ENCODE data around the gene SHMT2. TPM values are rescaled to one million over a fixed set of nuclear protein-coding genes. Genes with fewer than 3 reads are reported as not detected.

The SHMT2 gene
- total and polyA plus RNA-seq, 2 experiments from 2014 or later = 59.9 to 110 TPM

GRCh38 chr12:57222286-57223190 is 7.0 kb upstream of the SHMT2 start:
- Histone ChIP-seq H3K27me3 (peaks cover 100% of the 10 kb centered on the region), H3K4me3 (no peak overlapping the region), H3K27ac (no peak overlapping the region), H3K36me3 (no peaks in the 10 kb centered on the region), H3K4me1 (ENCODE audit: low read depth) (peaks cover 3% of the 10 kb centered on the region), H3K9me3 (ENCODE audit: low read depth) (no peaks in the 10 kb centered on the region)
- DNase-seq (ENCODE audit: low read depth in 1 of 2, low spot score in 1 of 2) = no peak
- TF ChIP-seq CTCF (IDR thresholded peaks at IDR 0.05; ENCODE audit: low read depth, low read length) = no peak

DNA sequence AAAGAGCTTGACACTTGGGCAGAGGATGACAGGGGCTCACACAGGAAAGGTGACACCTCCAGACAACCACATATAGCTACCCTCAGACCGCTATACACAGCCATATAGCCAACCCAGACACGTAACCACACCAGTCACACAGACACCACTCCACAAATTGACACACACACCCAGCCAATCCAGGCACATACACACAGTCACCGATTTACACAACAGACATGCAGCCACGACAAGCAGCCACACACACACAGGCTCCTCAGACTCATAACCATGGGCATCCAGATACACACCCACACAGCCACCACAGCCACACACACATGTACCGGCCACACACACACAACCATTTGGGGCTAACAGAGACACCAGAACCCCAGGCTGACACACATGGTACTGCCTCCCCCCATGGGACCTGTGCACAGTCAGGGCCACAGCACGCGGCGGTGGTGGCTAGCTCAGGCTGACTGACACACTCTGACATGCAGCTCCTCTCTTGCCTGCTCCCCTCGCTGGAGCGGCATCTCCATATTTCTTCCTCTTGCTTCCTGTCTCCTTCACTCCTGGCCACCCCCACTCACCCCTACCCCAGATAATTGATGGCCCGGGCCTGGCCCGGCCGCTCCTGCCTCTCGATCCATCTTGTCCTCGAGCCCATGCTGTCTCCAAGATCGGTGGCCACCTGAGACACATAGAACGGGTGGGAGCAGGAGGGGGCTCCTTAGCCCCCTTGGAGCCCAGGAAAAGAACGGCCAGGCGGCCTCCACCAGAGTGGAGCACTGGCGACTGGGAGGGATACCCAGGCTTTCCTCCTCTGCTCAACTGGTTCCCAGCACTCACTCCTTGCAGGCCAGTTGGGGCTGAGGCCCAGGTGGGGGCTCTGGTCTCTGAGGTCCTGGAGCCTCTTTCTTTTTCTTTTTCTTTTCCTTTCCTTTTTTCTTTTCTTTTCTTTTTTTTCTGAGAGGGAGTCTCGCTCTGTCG is 6.0 kb upstream of the SHMT2 start:
- H3K27ac ChIP-seq = no peak overlapping the region
- no peaks in the 10 kb centered on the region for H3K9me3 ChIP-seq (ENCODE audit: low read depth)
- no peak overlapping the region for H3K4me3 ChIP-seq
- no peak for DNase-seq (ENCODE audit: low read depth in 1 of 2, low spot score in 1 of 2)
- TF ChIP-seq CTCF (IDR thresholded peaks at IDR 0.05; ENCODE audit: low read depth, low read length) = no peak
- H3K27me3 ChIP-seq = peaks cover 96% of the 10 kb centered on the region
- H3K4me1 ChIP-seq (ENCODE audit: low read depth) = peaks cover 6% of the 10 kb centered on the region
- no peaks in the 10 kb centered on the region for H3K36me3 ChIP-seq

GRCh38 chr12:57224278-57224972 is 5.1 kb upstream of the SHMT2 start:
- Histone ChIP-seq H3K27me3 (peaks cover 87% of the 10 kb centered on the region), H3K4me1 (ENCODE audit: low read depth) (peaks cover 6% of the 10 kb centered on the region), H3K9me3 (ENCODE audit: low read depth) (no peaks in the 10 kb centered on the region), H3K27ac (no peak overlapping the region), H3K4me3 (no peak overlapping the region), H3K36me3 (no peaks in the 10 kb centered on the region)
- TF ChIP-seq CTCF (IDR thresholded peaks at IDR 0.05; ENCODE audit: low read depth, low read length) = no peak
- DNase-seq (ENCODE audit: low read depth in 1 of 2, low spot score in 1 of 2) = no peak

GRCh38 chr12:57224973-57225679 is 4.4 kb upstream of the SHMT2 start:
- Histone ChIP-seq H3K27me3 (peaks cover 80% of the 10 kb centered on the region), H3K4me1 (ENCODE audit: low read depth) (peaks cover 6% of the 10 kb centered on the region), H3K36me3 (no peaks in the 10 kb centered on the region), H3K9me3 (ENCODE audit: low read depth) (no peaks in the 10 kb centered on the region), H3K27ac (no peak overlapping the region), H3K4me3 (no peak overlapping the region)
- peak; percentile 65 for TF ChIP-seq CTCF (IDR thresholded peaks at IDR 0.05; ENCODE audit: low read depth, low read length)
- peak; percentile 52 to 59 for DNase-seq (ENCODE audit: low read depth in 1 of 2, low spot score in 1 of 2)

Measured in cardiac muscle cell (in vitro differentiated cells and primary cell).